Epithelial cell of prostate (primary cell): Measurements from ENCODE around the gene KPTN.

Source experiments
- DNase-seq: peaks from one replicate; pipeline ENCODE4 v3.0.0-alpha.2; 2011; ENCODE audit warnings: low read depth, low spot score
- H3K27ac ChIP-seq: fragments of 450-650 bp; 2 replicates; pipeline ENCODE4 v1.5.1; 2017; ENCODE audit warnings: mild to moderate bottlenecking

KPTN gene

DNA sequence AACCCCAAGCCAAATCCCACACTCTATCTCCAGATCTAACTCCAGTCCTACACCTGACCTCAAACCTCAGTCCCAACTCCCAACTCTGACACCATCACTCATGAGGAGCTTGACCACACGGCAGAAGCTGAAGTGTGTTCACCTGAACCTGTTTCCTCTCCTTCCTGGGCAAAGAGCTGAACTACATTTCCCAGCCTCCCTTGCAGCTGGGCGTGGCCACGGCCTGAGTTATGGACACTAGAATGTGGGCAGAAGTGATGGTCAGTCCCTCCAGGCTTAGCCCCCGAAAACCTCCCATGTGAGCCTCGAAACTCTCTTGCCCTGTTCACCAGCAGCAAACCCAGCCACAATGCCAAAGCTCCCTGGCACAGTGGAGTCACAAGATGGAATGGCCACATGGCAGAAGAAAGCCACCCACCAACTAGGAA, 45.2 kb downstream of the KPTN start:
- DNase-seq: no peak

GRCh38 chr19:47437500-47437899, 46.5 kb downstream of the KPTN start:
- DNase-seq: no peak
- no peak overlapping the region for H3K27ac ChIP-seq

More for the DNA sequence above, 45.2 kb downstream of the KPTN start:
- no peak overlapping the region for H3K27ac ChIP-seq

GRCh38 chr19:47436712-47437401, 47.2 kb downstream of the KPTN start:
- DNase-seq: no peak
- no peak overlapping the region for H3K27ac ChIP-seq

DNA sequence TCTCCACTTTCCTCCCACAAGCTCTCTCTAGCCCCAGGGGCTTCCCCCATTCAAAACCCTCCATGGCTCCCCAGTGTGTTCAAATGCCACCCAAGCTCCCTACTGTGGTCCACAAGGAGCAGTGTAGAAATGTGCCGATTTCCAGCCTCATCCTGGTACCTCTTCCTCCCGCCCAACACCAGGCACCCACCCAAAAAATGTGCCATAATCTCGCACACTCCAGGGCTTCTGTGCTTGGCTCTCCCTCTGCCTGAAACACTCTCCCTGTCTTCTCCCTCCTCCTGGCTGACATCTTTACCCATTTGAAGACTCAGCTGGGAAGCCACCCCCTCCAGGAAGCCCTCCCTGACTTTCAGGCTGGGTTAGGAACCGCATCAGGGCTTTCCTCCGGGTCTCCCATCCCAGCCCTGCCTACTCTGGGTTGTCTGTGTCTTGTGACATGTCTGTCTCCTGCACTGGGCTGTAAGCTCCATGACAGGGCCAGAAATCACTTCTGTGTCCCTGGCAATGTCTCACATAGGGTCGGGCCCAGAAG, 48.1 kb downstream of the KPTN start:
- H3K27ac ChIP-seq: no peak overlapping the region
- DNase-seq: no peak

- DNase-seq: no peak
- no peak overlapping the region for H3K27ac ChIP-seq
These were observed 48.8 kb downstream of the KPTN start for GRCh38 chr19:47435196-47435595.

DNA sequence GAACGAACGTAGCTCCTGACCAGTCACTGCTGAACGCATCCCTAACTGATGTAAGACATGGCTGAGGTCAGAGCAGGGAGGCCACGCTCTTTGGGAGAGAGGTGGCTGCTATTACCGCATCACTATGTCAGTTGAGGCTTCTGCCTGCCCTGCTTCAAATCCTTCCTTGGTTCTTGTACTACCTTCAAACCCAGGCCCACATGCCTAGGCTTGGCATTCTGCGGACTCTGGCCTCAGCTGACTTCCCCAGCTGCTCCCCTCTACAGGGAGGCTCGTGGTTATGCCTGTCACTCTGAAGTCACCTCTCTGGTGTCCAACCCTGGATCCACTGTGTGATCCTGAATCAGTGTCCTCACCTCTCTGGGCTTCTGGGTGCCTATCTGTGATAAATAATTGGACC, 49.9 kb downstream of the KPTN start:
- no peak for DNase-seq
- H3K27ac ChIP-seq: no peak overlapping the region

DNA sequence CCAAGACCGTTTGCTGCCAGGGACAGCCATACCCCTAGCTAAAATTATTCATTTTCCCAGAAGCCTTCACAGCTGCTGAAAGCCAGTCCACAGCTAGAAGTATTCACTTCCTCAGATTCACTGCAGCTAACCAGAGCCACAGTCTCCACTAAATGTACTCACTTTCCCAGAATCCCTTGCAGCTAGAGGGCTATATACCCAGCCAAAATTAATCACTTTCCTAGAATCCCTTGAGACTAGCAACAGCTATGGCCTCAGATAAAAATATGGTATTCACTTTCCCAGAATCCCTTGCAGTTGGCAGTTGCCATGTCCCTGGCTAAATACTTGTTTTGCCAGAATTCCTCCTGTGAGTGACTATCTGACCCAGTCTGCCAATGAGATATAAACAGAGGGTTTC, 50.9 kb downstream of the KPTN start:
- no peak for DNase-seq
- H3K27ac ChIP-seq: no peak overlapping the region

DNA sequence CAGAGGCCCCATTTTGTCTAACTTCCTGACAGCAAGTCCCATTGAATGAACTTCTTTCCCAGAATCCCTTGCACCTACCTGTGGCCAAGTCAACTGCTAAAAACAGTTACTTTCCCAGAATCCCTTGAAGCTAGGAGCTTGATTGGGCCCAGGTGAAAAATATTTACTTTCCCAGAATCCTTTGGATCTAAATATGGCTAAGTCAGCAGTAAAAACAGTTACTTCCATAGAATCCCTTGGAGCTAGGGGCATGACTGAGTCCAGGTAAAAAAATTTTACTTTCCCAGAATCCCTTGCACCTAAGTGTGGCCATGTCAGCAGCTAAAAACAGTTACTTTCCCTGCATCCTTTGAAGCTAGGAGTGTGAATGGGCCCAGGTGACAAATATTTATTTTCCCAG, 51.5 kb downstream of the KPTN start:
- H3K27ac ChIP-seq: no peak overlapping the region
- DNase-seq: no peak

DNA sequence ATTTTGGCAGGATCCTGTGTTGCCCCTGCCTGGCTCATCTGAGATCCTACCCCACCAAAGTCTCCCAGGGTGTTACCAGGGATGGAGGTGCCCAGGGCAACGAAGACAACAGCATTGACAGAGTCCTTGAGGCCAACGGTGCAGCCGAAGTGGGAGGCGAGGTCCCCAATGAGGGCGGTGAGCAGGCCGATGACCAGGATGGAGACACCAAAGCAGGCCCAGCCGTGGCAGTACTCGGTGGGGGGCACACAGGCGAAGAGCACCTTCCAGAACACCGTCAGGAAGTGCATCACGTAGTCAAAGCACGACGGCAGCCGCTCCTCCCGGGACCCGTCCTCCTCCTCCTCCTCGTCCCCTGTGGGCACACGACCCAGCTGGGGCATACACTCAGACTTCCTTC, 51.9 kb downstream of the KPTN start:
- no peak for DNase-seq
- H3K27ac ChIP-seq: no peak overlapping the region

DNA sequence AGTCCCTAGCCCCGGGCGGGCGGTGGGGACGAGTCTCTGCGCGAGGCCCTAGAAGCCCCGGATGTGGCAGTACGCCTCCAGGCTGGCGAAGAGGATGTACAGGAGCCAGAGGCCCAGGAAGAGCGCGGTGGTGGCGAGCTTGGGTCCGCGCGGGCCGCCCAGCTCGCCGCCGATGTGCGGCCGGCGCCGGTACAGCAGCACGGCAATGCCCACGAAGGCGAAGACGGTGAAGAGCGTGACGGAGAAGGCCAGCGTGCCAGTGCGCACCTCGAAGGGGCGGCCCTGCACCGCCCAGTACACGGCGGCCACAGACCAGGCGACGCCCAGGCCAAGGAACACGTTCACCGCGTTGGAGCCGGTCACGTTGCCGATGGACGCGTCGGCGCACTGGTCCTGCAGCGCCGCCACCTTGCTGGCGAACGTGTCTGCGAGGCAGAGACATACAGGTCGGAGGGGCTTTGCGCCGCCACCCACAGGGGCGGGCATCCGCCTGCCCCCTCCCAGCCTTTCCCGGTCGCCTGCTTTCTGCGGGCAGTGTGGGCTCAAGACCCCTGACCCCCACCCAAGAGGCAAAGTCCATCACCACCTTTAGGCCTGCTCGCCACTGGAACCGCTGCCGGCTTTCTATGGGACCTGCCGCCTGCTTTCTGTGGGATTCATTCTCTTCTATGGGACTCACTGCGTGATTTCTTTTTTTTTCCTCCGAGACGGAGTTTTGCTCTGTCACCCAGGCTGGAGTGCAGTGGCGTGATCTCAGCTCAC, 53.8 kb downstream of the KPTN start:
- DNase-seq: no peak
- no peak overlapping the region for H3K27ac ChIP-seq

DNA sequence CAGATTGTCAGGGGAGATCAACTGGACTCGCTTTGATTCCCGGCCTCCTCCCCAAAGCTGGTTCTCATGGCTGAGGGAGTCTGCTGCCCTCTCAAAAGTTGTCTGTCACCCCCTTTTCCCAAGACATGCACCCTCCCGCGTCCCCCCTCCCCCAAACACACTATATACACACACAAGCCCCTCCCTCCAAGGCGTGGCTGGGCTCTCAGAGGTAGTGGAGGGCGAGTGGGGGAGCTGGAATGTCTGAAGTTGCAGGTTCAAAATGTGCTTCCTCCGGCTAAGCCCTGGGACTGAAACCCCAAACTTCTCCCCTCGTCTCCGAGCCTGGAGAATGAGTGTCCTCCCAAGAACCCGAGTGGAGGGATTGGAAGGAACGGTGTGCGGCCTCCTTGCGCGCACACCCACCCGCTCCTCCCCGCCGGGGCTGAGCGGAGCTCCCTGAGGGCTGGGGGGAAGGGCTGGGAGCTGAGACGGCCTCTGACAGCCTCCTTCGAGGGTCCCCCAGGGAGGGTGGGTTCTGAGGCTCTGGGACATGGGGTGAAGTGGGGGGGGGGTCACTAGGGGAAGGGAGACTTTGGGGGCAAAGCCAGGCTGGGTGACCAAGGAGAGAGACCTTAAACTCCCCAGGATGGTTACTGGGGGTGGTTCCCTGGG, 54.8 kb downstream of the KPTN start:
- no peak for DNase-seq
- no peak overlapping the region for H3K27ac ChIP-seq

GRCh38 chr19:47428177-47428894, 55.7 kb downstream of the KPTN start:
- DNase-seq: peak; percentile 95
- peak overlapping the region; percentile 16 for H3K27ac ChIP-seq

DNA sequence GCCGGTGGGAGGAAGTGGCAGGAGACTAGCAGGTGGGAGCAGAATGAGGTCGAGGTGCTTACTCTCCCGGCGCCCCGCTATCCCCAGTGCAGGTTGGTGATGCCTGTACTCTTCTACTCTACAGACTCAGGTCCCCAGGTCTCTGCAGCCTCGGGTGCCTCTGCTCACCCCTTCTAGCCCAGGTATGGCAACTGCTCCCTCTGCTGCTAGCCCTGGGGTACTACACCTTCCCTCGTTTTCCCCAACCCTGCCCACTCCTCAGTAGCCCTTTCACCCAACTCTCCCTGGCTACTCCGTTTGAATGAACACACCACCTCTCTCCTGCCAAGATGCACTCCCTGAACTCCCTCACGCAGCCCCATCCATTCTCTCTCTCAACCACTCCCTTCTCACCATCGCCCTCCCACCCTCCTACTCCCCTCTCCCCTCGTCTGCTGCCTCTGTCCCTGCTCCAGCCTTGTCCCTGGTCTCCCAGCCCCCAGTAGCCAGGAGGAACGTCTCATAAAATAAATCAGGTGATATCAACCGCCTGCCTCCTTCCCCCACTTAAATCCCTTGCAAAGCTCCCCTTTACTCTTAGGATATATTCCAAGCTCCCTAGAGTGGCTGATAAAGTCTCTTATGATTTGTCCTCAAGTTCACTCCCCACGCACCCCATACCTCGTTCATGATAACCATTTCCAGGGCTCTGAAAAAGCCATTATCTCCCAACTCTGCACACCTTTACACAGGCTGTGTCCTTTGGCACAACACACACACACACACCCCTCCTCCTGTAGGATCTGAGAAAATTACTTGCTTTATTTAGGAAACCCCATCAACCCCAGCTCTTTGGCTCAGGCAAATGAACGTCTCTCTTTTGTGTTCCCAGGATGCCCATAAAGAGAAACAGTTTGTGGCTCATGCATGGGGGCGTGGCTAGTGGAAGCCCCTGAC, 56.5 kb downstream of the KPTN start:
- no peak for DNase-seq
- peak overlapping the region; percentile 16 for H3K27ac ChIP-seq
